GM08714 (cell line): ENCODE data around the gene TMEM86A.

Experiments
- H3K4me3 ChIP-seq: fragments of 200-500 bp; sonication (Bioruptor generic); 2 replicates; pipeline ENCODE4 v1.5.1; 2014; ENCODE audit warnings: mild to moderate bottlenecking, low read length, inconsistent platforms
- ZNF274 ChIP-seq: IDR thresholded peaks from 2 replicates; pipeline ENCODE4 v1.6.1; 2012; ENCODE audit warnings: mild to moderate bottlenecking, low read depth, low read length

The TMEM86A gene

GRCh38 chr11:18749681-18750319 is 51.2 kb downstream of the TMEM86A start:
- no peak overlapping the region for H3K4me3 ChIP-seq
- TF ChIP-seq ZNF274: no peak

GRCh38 chr11:18750944-18751343 is 52.4 kb downstream of the TMEM86A start:
- TF ChIP-seq ZNF274: no peak
- H3K4me3 ChIP-seq: no peak overlapping the region

- no peak for TF ChIP-seq ZNF274
- no peak overlapping the region for H3K4me3 ChIP-seq
These were observed 53.9 kb downstream of the TMEM86A start for GRCh38 chr11:18752502-18752901.

GRCh38 chr11:18754308-18754707 is 55.7 kb downstream of the TMEM86A start:
- no peak for TF ChIP-seq ZNF274
- no peak overlapping the region for H3K4me3 ChIP-seq
